SH-SY5Y (cell line): ENCODE data around the gene C1QTNF12.

ENCODE experiments used
- GATA2 ChIP-seq: IDR thresholded peaks from 2 replicates; pipeline ENCODE4 v1.6.1; 2011; ENCODE audit warnings: mild to moderate bottlenecking, low read depth, low read length
- GATA3 ChIP-seq: IDR thresholded peaks from 2 replicates; pipeline ENCODE4 v1.6.1; 2011; ENCODE audit warnings: low read depth, mild to moderate bottlenecking, low read length, moderate library complexity

- no peak for TF ChIP-seq GATA2
- TF ChIP-seq GATA3 = no peak
These were observed 17.5 kb upstream of the C1QTNF12 start for GRCh38 chr1:1264026-1264425.
